HG02943 (cell line): ENCODE results near the gene MSRB3.

ENCODE experiments used
- ATAC-seq: cut with Tn5 transposase; IDR thresholded peaks from one replicate; pipeline ENCODE4 v1.9.1; 2021; ENCODE audit warnings: mild to moderate bottlenecking, low read depth, moderate library complexity; ENCODE audit not compliant: unreplicated experiment

MSRB3 gene

GRCh38 chr12:65490250-65490649, 211.8 kb downstream of the MSRB3 start:
- no peak for ATAC-seq

GRCh38 chr12:65492998-65493912, 214.8 kb downstream of the MSRB3 start:
- ATAC-seq = no peak

- no peak for ATAC-seq
These were observed 215.4 kb downstream of the MSRB3 start for GRCh38 chr12:65493913-65494245.

- no peak for ATAC-seq
These were observed 216.1 kb downstream of the MSRB3 start for GRCh38 chr12:65494537-65494936.

GRCh38 chr12:65495233-65495632, 216.8 kb downstream of the MSRB3 start:
- ATAC-seq = no peak

- no peak for ATAC-seq
These were observed 218.1 kb downstream of the MSRB3 start for GRCh38 chr12:65496617-65497016.

GRCh38 chr12:65497660-65498059, 219.2 kb downstream of the MSRB3 start:
- no peak for ATAC-seq

GRCh38 chr12:65499167-65499566, 220.7 kb downstream of the MSRB3 start:
- ATAC-seq = no peak

GRCh38 chr12:65500091-65500900, 221.8 kb downstream of the MSRB3 start:
- no peak for ATAC-seq

- ATAC-seq = no peak
These were observed 222.7 kb downstream of the MSRB3 start for GRCh38 chr12:65501093-65501621.

GRCh38 chr12:65501935-65502334, 223.5 kb downstream of the MSRB3 start:
- no peak for ATAC-seq

GRCh38 chr12:65504417-65504816, 225.9 kb downstream of the MSRB3 start:
- no peak for ATAC-seq

GRCh38 chr12:65505386-65506121, 227.1 kb downstream of the MSRB3 start:
- ATAC-seq = no peak

- no peak for ATAC-seq
These were observed 230.0 kb downstream of the MSRB3 start for GRCh38 chr12:65508276-65509035.

GRCh38 chr12:65510007-65510406, 231.5 kb downstream of the MSRB3 start:
- no peak for ATAC-seq

GRCh38 chr12:65510584-65511050, 232.1 kb downstream of the MSRB3 start:
- ATAC-seq = no peak

- no peak for ATAC-seq
These were observed 232.8 kb downstream of the MSRB3 start for GRCh38 chr12:65511134-65511834.

- ATAC-seq = no peak
These were observed 233.4 kb downstream of the MSRB3 start for GRCh38 chr12:65511912-65512311.
